ENCODE results near the gene DDX39A. TPM values are rescaled to one million over a fixed set of nuclear protein-coding genes. Genes with fewer than 3 reads are reported as not detected.
A peak's percentile ranks its signal among the peaks of the same experiment; 100 is the strongest.

DDX39A gene
- total and polyA plus RNA-seq, 2 of the 13 experiments (the other 11 are each of a cell fraction or from before 2014, with no cell fraction given): 34.6 to 90.4 TPM

DNA sequence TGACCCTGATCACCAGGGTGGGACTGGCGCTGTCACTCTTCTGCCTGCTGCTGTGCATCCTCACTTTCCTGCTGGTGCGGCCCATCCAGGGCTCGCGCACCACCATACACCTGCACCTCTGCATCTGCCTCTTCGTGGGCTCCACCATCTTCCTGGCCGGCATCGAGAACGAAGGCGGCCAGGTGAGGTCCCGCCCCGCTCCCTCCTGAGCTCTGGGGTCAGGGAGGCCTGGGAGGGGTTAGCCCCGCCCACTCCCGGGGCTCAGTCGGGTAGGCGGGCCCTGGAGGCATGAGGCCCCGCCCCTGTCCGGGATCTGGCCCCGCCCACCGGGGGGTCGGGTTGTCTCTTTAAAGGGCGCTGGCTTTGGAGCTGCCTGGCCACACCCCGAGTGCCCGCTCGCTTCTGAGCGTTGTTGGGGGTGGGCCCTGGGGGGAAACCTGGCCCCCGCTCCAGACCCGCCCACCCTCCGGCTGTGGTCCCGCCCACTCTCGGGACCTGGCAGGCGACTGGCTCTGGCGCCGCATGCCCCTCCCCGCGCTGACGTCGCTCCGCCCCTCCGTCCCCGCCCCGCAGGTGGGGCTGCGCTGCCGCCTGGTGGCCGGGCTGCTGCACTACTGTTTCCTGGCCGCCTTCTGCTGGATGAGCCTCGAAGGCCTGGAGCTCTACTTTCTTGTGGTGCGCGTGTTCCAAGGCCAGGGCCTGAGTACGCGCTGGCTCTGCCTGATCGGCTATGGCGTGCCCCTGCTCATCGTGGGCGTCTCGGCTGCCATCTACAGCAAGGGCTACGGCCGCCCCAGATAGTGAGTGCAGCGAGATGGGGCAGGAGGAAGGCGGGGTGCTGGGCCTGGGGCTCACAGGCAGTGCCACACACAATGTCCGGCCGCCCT, 13.1 kb downstream of the DDX39A start (continued):
- TF ChIP-seq ETV5 (CRISPR knock-in tag; IDR thresholded peaks at IDR 0.05; ENCODE audit: borderline replicate concordance): peak; percentile 54; the same call in 1 of the 2 replicates
- TF ChIP-seq ARNTL (CRISPR knock-in tag; IDR thresholded peaks at IDR 0.05): peak; percentile 55; the same call in 1 of the 2 replicates
- TF ChIP-seq MEIS2 (CRISPR knock-in tag; IDR thresholded peaks at IDR 0.05): no peak
- TF ChIP-seq SOX6 (IDR thresholded peaks at IDR 0.05): no peak
- TF ChIP-seq SOX6 (CRISPR knock-in tag; IDR thresholded peaks at IDR 0.05): peak; percentile 56; the same call in 1 of the 2 replicates
- TF ChIP-seq SP1 (IDR thresholded peaks at IDR 0.05): peak; percentile 87
- peak; percentile 98 for TF ChIP-seq SP1 (CRISPR knock-in tag; IDR thresholded peaks at IDR 0.05)
- no peak for TF ChIP-seq MZF1 (CRISPR knock-in tag; IDR thresholded peaks at IDR 0.05; ENCODE audit: borderline replicate concordance)
- TF ChIP-seq ZNF567 (CRISPR knock-in tag; IDR thresholded peaks at IDR 0.05; ENCODE audit: borderline replicate concordance): no peak; the same call in 1 of the 2 replicates
- TF ChIP-seq MYNN (CRISPR knock-in tag; IDR thresholded peaks at IDR 0.05; ENCODE audit: low read depth): no peak
- no peak for TF ChIP-seq MBD4 (IDR thresholded peaks at IDR 0.05; ENCODE audit: borderline replicate concordance, low read length)
- TF ChIP-seq LCORL (IDR thresholded peaks at IDR 0.05): no peak
- peak; percentile 57; the same call in 1 of the 2 replicates for TF ChIP-seq LCORL (CRISPR knock-in tag; IDR thresholded peaks at IDR 0.05)
- TF ChIP-seq MAF1 (CRISPR knock-in tag; IDR thresholded peaks at IDR 0.05; ENCODE audit: borderline replicate concordance): no peak
- no peak for TF ChIP-seq NFIB (CRISPR knock-in tag; IDR thresholded peaks at IDR 0.05; ENCODE audit: borderline replicate concordance)
- TF ChIP-seq, protein P1, sequence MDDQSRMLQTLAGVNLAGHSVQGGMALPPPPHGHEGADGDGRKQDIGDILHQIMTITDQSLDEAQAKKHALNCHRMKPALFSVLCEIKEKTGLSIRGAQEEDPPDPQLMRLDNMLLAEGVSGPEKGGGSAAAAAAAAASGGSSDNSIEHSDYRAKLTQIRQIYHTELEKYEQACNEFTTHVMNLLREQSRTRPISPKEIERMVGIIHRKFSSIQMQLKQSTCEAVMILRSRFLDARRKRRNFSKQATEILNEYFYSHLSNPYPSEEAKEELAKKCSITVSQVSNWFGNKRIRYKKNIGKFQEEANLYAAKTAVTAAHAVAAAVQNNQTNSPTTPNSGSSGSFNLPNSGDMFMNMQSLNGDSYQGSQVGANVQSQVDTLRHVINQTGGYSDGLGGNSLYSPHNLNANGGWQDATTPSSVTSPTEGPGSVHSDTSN (CRISPR knock-in tag; IDR thresholded peaks at IDR 0.05; ENCODE audit: borderline replicate concordance): no peak
- peak; percentile 80 for TF ChIP-seq ZMYM4 (CRISPR knock-in tag; IDR thresholded peaks at IDR 0.05)
- TF ChIP-seq HOXA7 (CRISPR knock-in tag; IDR thresholded peaks at IDR 0.05): no peak
- TF ChIP-seq, protein P2, sequence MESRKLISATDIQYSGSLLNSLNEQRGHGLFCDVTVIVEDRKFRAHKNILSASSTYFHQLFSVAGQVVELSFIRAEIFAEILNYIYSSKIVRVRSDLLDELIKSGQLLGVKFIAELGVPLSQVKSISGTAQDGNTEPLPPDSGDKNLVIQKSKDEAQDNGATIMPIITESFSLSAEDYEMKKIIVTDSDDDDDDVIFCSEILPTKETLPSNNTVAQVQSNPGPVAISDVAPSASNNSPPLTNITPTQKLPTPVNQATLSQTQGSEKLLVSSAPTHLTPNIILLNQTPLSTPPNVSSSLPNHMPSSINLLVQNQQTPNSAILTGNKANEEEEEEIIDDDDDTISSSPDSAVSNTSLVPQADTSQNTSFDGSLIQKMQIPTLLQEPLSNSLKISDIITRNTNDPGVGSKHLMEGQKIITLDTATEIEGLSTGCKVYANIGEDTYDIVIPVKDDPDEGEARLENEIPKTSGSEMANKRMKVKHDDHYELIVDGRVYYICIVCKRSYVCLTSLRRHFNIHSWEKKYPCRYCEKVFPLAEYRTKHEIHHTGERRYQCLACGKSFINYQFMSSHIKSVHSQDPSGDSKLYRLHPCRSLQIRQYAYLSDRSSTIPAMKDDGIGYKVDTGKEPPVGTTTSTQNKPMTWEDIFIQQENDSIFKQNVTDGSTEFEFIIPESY (CRISPR knock-in tag; IDR thresholded peaks at IDR 0.05): peak; percentile 80; the same call in 1 of the 2 replicates
- TF ChIP-seq HNRNPLL (IDR thresholded peaks at IDR 0.05; ENCODE audit: low read depth, low read length, poor library complexity, severe bottlenecking): peak; percentile 19
- TF ChIP-seq NR2C2 (CRISPR knock-in tag; IDR thresholded peaks at IDR 0.05; ENCODE audit: borderline replicate concordance): peak; percentile 6; the same call in 1 of the 2 replicates
- TF ChIP-seq, protein P3, sequence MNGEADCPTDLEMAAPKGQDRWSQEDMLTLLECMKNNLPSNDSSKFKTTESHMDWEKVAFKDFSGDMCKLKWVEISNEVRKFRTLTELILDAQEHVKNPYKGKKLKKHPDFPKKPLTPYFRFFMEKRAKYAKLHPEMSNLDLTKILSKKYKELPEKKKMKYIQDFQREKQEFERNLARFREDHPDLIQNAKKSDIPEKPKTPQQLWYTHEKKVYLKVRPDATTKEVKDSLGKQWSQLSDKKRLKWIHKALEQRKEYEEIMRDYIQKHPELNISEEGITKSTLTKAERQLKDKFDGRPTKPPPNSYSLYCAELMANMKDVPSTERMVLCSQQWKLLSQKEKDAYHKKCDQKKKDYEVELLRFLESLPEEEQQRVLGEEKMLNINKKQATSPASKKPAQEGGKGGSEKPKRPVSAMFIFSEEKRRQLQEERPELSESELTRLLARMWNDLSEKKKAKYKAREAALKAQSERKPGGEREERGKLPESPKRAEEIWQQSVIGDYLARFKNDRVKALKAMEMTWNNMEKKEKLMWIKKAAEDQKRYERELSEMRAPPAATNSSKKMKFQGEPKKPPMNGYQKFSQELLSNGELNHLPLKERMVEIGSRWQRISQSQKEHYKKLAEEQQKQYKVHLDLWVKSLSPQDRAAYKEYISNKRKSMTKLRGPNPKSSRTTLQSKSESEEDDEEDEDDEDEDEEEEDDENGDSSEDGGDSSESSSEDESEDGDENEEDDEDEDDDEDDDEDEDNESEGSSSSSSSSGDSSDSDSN (CRISPR knock-in tag; IDR thresholded peaks at IDR 0.05): peak; percentile 45; the same call in 1 of the 2 replicates
- TF ChIP-seq, protein P4, sequence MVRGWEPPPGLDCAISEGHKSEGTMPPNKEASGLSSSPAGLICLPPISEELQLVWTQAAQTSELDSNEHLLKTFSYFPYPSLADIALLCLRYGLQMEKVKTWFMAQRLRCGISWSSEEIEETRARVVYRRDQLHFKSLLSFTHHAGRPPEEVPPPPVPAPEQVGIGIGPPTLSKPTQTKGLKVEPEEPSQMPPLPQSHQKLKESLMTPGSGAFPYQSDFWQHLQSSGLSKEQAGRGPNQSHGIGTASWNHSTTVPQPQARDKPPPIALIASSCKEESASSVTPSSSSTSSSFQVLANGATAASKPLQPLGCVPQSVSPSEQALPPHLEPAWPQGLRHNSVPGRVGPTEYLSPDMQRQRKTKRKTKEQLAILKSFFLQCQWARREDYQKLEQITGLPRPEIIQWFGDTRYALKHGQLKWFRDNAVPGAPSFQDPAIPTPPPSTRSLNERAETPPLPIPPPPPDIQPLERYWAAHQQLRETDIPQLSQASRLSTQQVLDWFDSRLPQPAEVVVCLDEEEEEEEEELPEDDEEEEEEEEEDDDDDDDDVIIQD (CRISPR knock-in tag; IDR thresholded peaks at IDR 0.05; ENCODE audit: low read depth): 0 out of 2 replicates have a peak, but pooled peaks have one; percentile 14
